GM19240 (cell line): ENCODE measurements around the gene SRSF2.
"Not testable (repeated sequence)": the region's sequence is repeated elsewhere in the genome, so short reads cannot be mapped to it uniquely, and the experiment has no call there.

Experiments used
- DNase-seq: peaks from one replicate; pipeline ENCODE4 v3.0.0; 2011; ENCODE audit warnings: low spot score; ENCODE audit not compliant: insufficient read length

Gene SRSF2

DNA sequence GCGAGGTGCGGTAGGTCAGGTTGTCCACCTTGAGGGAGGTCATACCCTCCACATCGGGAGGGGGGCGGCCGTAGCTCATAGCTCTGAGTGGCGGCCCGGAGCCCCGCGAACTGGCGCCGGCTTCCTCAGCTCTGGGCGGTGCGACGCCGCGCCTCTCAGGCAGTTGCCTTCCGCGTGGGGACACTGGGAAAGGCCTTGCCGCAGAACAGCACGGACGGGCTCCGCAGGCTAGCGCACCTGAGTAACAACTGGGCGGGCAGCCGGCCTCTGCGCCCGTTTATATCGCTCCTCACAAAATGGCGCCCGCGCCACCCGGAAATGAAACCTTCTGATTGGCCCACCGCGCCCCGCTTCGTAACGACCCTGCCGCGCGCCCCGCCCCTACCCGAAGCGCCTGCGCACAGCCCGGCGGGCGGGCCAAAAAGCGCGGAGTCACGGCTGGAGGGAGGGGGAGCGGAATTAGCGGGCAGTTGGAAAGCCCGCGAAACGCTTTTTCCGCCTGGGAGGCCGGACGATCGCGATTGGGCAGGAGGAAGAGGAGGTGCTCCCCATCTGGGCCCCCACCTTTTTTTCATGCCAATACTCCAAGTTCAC, at the start of gene SRSF2:
SRSF2 (minus strand) TSS at position 250 of the 594 bp plus-strand sequence; CDS start at position 79, 171 bp downstream.
- DNase-seq, result peak; percentile 61

DNA sequence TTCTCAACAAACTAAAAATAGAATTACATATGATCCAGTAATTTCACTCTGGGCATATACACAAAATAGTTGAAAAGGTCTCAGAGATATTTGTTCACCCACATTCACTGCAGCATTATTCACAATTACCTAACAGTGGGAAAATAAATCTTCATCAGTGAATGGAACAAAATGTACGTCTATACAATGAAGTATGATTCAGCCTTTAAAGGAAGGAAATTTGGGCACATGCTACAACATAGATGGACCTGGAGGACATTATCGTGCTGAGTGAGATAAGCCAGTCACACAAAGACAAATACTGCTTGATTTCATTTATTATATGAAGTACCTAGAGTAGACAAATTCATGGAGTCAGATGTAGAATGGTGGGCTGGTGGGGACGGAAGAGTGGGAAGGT, 47.8 kb upstream of the SRSF2 start:
- DNase-seq, result no peak

GRCh38 chr17:76783146-76783545, 46.0 kb upstream of the SRSF2 start:
- no peak for DNase-seq

GRCh38 chr17:76781056-76781982, 44.2 kb upstream of the SRSF2 start:
- DNase-seq, result no peak

DNA sequence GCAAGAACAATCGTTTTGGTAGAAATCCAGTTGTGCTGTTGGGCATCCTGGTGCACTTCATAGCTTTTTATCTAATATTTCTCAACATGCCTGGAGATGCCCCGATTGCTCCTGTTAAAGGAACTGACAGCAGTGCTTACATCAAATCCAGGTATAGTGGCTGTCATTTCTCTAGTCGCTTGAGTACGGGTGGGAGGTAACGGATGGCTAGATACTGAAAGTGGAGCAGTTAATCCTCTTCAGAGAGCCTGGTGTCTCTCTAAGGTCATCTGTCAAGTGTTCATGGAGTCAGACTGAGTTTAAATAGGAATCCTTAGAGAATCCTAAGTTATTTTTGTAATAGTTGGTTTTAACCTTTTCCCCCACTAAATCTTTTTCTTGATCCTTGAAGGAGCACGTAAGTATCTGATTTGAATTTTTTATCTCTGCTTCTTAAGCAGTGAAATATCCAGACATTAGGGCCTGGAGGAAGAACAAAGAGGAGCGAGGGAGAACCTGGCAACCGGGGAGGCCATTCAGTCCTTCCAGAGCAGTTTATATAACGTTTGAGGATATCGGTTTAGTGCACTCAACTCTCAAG, 38.0 kb upstream of the SRSF2 start:
- DNase-seq, result no peak

DNA sequence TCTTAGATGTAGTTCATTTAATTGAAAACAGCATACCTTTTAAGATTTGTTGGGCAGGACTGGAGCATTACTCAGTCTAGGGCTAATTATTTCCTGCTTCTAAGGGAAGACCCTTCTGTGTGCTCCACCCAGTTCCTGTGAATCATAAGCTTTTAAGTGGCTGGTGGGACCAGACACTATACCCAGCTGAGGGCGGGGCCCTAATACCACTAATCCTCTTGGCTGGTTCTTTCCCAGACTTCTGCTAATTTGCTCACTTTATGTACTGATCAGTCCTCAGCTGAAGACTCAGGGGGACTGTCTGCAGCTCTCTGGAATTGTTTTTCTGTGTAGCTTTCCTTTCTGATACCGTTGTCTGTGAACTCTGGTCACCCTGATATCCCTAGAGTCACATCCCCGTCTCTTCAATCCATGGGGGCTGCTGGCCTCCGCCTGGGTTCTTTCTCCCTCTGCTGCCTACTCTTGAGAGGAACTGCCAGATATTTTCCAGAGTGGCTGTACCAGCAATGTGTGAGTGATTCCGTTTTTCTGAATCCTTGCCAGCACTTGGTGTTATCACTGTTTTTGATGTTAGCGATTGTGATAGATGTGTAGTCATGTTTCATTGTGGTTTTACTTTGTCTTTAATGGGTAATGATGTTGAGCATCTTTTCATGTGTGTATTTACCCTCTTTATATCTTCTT, 35.9 kb upstream of the SRSF2 start:
- DNase-seq, result no peak

DNA sequence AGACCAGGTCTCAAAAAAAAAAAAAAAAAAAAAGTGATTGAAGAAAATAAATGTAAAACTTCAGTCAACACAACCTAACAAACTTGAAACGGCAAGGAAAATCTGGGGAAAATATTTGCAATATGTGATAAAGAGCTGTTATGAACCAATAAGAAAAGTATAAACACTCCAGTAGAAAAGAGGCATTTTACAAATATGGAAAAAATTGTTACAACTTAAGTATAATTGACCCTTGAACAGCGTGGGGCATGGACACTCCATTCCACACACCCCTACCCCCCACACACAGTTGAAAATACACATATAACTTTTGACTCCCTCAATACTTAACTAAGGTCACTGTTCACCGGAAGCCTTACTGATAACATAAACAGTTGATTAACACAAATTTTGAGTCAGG, 21.4 kb upstream of the SRSF2 start:
- DNase-seq, result no peak

DNA sequence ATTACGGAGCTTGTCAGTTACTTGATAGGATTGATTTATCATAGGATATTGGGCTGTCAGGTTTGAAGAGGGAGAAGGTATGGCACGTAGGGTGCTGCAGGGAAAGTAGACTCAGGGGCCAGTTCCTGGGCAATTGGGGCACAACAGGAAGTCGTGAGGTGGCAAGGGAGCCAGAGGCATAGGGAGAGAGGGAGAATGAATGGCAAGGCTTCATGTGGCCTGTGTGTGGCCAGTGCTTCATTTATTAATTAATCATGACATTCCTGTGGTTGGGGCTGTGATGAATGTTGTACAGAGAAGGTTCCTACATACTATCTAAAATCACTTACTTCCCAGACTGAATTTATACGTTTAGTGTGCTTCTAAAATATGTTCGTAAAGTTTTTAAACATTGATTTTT, 20.1 kb upstream of the SRSF2 start:
- DNase-seq, result no peak

- DNase-seq, result no peak
Observed at GRCh38 chr17:76755285-76755684, 18.2 kb upstream of the SRSF2 start.

GRCh38 chr17:76753061-76753961, 16.2 kb upstream of the SRSF2 start:
- DNase-seq, result no peak

GRCh38 chr17:76752006-76752405, 14.9 kb upstream of the SRSF2 start:
- DNase-seq, result no peak

DNA sequence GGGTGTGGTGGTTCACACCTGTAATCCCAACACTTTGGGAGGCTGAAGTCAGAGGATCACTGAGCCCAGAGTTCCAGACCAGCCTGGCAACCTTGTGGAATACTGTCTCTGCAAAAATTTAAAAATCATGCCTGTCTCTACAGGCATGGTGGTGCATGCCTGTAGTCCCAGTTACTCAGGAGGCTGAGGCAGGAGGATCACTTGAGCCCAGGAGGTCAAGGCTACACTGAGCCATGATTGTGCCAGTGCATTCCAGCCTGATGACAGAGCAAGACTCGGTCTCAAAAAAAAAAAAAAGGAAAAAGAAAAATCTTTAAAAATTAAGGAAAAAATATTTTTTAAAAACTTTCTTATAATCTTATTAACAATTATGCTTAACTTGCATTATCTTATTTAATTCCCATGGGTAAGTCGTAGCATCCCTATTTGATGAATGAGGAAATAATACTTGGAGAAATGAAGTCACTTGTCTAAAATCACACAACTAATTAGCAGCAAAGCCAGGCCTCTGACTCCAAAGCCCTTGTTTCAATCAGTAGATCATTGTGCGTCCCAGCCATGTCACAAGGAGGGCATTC, 14.4 kb upstream of the SRSF2 start:
- DNase-seq, result no peak

DNA sequence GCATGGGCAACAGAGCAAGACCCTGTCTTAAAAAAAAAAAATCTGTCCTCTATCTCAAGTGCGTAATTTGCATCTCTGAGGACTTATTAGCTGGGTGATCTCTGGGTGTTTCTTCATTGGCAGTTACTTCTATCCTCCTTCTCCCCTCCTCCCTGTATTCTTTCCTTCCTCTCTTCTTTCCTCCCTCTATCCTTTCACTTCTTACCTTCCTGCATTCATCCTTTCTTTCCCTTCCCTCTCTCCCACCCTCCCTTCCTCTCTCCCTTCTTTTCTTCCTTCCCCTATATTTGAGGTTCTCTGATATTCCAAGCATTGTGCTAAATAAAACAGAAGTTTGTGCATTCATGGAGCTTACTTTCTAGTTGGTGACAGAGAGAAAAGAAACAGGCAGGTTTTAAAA, 11.5 kb upstream of the SRSF2 start:
- DNase-seq, result no peak

DNA sequence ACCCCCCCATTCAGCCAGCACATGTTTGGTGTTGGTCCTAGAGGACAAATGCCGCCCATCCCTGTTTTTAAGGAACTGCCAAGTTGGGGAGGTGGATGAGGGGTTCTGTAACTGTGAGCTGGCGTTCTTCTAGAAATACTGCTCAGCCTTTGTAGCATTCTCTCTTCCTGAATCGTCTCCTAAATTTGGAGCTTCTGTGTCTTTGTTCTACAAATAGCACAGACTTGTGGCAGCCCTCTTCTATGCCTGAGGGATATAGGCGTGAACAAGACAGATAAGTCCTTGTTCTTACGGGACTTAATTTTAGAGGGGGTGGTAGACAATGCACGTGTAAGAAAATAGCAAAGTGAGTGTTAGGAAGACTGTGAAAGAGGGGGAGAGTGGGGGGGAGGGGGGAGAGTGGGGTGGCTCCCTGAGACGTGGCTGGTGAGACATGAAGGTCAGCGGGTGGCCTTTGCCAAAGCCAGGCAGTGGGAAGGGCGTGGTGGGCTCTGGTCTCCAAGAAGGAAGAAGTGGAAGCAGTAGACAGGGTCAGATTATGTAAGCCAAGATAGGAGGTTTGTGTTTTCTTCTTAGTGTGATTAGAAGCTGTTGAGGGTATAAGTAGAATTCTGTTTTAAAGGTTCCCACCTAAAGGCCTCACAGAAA, 10.7 kb upstream of the SRSF2 start:
- DNase-seq, result no peak

- not testable (repeated sequence) for DNase-seq
Observed at GRCh38 chr17:76745785-76746184, 8.7 kb upstream of the SRSF2 start.

DNA sequence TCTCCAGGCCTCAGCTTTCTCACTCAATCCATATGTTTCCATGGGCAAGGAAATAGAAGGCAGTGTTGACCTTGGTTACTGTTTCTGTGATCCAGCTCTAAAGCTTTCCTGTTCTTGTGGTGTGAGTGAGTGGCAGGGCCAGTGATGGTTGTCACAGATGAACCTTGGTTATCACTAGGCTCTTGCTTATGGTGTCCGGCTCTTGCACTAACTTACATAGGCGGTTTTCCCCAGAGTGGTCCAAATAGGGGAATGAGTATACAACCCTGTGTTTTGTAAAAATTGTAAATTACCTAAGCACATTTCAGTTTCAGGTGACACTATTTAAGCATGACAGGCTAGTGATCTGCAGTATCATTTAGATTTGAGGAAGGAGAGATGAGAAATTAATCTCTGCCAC, 7.6 kb upstream of the SRSF2 start:
- DNase-seq, result no peak

DNA sequence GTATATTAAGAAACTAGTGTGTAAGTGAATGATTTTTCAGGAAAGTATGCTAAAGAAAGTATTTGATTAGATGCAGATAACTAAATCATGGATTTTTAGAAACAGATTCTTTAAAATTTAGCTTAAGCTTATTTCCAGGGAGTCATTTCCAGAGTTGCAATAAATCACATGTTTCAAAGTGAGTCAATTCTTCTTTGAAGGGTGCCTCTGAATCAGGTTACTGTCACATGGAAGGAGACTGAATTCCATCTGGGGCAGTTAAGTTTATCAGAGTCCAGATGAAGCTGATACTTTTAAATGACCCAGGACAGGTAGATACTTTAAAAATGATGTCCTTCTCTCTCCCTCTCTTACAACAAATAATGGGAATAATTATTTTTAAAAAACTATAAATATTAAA, 5.8 kb upstream of the SRSF2 start:
- DNase-seq, result no peak

DNA sequence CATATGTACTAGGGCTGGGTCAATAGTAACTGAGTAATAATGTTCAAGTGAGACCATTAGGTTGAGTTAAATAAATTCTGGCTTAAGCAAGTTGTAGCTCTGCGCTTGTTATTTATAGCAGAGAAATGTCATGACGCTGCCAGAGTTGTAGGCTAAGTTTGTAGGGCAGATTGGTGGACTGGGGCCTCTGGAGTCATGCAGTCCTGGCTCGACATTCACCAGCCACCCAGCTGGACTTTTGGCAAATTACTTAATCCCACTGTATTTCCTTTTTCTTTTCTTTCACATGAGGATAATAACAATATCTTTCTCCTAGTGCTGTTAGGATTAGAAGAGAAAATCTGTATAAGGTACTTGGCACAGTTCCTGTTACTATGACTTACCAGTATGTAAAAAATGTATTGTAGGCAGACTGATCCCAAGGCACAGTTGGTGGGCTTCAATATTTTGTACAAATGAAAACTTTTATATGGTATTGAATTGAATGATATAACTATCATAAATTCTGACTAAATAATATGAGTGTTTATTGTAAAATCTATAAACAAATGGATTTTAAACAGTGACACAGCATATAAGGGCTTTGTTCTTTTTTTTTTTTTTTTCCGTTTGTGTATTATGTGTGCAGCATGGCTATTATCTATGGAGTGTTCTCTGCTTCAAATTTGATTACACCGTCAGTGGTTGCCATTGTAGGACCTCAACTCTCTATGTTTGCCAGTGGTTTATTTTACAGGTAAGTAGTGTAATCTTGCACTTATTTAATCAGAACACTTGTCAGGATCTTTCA, 3.4 kb upstream of the SRSF2 start:
- no peak for DNase-seq

DNA sequence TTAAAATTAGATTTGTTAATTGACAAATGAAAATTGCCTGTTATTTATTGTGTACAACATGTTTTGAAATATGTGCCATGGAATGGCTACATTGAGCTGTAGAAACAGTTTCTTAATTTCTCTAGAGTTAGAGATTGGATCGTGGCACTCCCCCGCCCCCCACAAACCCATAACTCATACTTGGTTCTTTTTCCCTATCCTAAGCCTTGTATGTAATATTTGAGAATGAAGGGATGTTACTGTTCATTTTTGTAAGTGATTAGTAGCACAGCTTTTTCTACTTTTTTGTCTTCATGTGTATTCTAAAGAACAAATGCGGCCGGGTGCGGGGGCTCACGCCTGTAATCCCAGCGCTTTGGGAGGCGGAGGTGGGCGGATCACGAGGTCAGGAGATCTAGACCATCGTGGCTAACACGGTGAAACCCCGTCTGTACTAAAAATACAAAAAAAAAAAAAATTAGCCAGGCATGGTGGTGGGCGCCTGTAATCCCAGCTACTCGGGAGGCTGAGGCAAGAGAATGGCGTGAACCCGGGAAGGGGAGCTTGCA, 2.5 kb upstream of the SRSF2 start:
- not testable (repeated sequence) for DNase-seq
